Mesodermal cell (in vitro differentiated cells): ENCODE results near the gene UGT1A9.

ENCODE experiments used
- H3K27ac ChIP-seq: 2 replicates; pipeline ENCODE4 v1.7.0; 2013; ENCODE audit warnings: mild to moderate bottlenecking, low read depth, low read length, moderate library complexity; ENCODE audit not compliant: severe bottlenecking
- H3K36me3 ChIP-seq: 2 replicates; pipeline ENCODE4 v1.7.1; 2013; ENCODE audit warnings: mild to moderate bottlenecking, low read length, moderate library complexity; ENCODE audit not compliant: control insufficient read depth, insufficient read depth
- H3K4me1 ChIP-seq: one replicate; pipeline ENCODE4 v1.7.1; 2013; ENCODE audit warnings: mild to moderate bottlenecking, low read length; ENCODE audit not compliant: insufficient read depth, control insufficient read depth, poor library complexity, severe bottlenecking
- H3K4me3 ChIP-seq: 2 replicates; pipeline ENCODE4 v1.7.0; 2013; ENCODE audit warnings: low read length, control low read depth, mild to moderate bottlenecking; ENCODE audit not compliant: insufficient read depth, poor library complexity, severe bottlenecking; ENCODE audit errors: extremely low read depth
- H3K9me3 ChIP-seq: 2 replicates; pipeline ENCODE4 v1.7.1; 2013; ENCODE audit warnings: mild to moderate bottlenecking, low read length, moderate library complexity; ENCODE audit not compliant: control insufficient read depth
- WGBS, 2 experiments: methylation state at CpG; one replicate each; pipeline ENCODE4 v1.1.5; 2013; ENCODE audit warnings: missing lambda C conversion rate in 2 of 2; ENCODE audit not compliant: insufficient coverage in 2 of 2; 5-methylcytosine and 5-hydroxymethylcytosine counted together

UGT1A9 gene

GRCh38 chr2:233807966-233808935 is 136.6 kb downstream of the UGT1A9 start:
- Histone ChIP-seq H3K36me3 (no peaks in the 10 kb centered on the region), H3K9me3 (no peaks in the 10 kb centered on the region), H3K4me1 (no peaks in the 10 kb centered on the region), H3K27ac (no peak overlapping the region), H3K4me3 (no peak overlapping the region)
- WGBS, 2 experiments: 80 to 91% methylated on average over 6 of the region's 10 CpGs

- H3K4me3 ChIP-seq: no peak overlapping the region
- H3K36me3 ChIP-seq: no peaks in the 10 kb centered on the region
- 80 to 83% methylated on average over 5 to 6 of the region's 6 CpGs for WGBS, 2 experiments
Measured at GRCh38 chr2:233810385-233810784, 138.7 kb downstream of the UGT1A9 start.

GRCh38 chr2:233811087-233811486 is 139.4 kb downstream of the UGT1A9 start:
- 77 to 92% methylated on average over 2 of the region's 4 CpGs for WGBS, 2 experiments
- Histone ChIP-seq H3K36me3 (no peaks in the 10 kb centered on the region), H3K4me1 (no peaks in the 10 kb centered on the region), H3K27ac (no peak overlapping the region), H3K4me3 (no peak overlapping the region), H3K9me3 (no peaks in the 10 kb centered on the region)

More at GRCh38 chr2:233810385-233810784, 138.7 kb downstream of the UGT1A9 start:
- Histone ChIP-seq H3K9me3 (no peaks in the 10 kb centered on the region), H3K27ac (no peak overlapping the region), H3K4me1 (no peaks in the 10 kb centered on the region)

DNA sequence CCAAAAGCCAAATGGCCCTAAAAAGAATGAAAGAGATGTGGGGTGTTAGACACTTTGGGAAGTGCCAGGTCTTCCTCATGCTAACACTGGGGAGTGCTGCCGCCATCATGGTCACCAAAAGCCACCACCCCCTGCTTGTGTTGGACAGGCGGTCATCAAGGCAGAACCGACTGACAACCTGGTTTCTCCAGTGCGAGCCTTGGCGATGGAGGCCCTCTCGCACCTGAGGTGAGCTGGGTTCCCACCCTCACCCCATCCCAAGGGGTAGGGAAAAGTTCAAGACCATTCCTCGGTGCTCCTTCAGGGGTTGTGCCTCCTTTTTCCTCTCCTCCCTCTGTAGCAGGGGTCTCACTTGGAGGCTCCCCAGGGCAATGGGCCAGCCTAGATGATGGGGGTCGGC is 140.0 kb downstream of the UGT1A9 start:
- 92 to 95% methylated on average over 2 to 4 of the region's 8 CpGs for WGBS, 2 experiments
- no peak overlapping the region for H3K4me3 ChIP-seq
- H3K27ac ChIP-seq: no peak overlapping the region
- no peaks in the 10 kb centered on the region for H3K36me3 ChIP-seq
- H3K4me1 ChIP-seq: no peaks in the 10 kb centered on the region
- no peaks in the 10 kb centered on the region for H3K9me3 ChIP-seq

DNA sequence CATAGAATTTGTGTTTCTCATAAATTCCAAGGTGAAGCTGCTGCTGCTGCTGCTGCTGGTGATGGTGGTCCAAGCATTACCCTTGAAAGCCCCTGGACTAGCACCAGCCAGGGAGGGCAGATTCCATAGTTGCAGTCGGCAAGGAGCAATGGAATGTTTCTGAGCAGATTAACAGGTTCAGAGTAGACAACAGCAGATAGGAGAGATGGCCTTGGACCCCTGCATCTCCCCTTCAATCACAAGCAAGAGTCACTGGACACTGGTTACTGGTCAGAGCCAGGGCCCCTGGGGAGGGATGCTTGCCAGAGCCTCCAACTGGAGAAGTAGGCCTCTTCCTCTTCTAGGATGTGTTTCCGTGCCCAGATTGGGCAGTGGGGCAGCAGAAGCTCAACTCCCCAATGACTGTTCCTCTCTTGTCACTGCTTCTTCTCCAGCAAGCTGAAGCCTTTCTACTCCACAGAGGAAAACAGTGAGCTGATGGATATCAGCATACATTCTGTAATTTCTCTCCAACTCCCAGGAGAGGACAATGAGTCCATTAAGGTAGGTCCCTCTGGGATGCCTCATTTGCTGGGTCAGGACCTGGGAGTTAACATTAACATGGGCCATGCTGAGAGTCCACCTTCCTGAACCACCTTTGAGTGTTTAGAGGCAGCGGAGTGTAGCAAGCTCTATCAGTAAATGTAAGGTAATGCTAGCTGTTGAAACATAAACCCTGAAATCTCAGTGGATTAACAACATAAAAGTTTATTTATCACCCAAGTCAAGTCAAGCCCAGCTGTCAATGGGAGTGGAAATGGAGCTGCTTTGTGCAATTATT is 141.7 kb downstream of the UGT1A9 start:
- Histone ChIP-seq H3K4me3 (no peak overlapping the region), H3K36me3 (no peaks in the 10 kb centered on the region), H3K27ac (no peak overlapping the region), H3K4me1 (no peaks in the 10 kb centered on the region), H3K9me3 (no peaks in the 10 kb centered on the region)
- WGBS, 2 experiments: 78 to 93% methylated on average over 2 of the region's 3 CpGs

- Histone ChIP-seq H3K4me3 (no peak overlapping the region), H3K36me3 (no peaks in the 10 kb centered on the region), H3K27ac (no peak overlapping the region), H3K9me3 (no peaks in the 10 kb centered on the region), H3K4me1 (no peaks in the 10 kb centered on the region)
- WGBS, 2 experiments: 79 to 100% methylated on average over 1 to 2 of the region's 2 CpGs
Measured at GRCh38 chr2:233814056-233814835, 142.5 kb downstream of the UGT1A9 start.

- WGBS, 2 experiments: 100% methylated on average over 1 of the region's 6 CpGs; no CpG with 5 or more reads in 1 of the 2 experiments
- H3K27ac ChIP-seq: no peak overlapping the region
- H3K4me1 ChIP-seq: no peaks in the 10 kb centered on the region
- no peaks in the 10 kb centered on the region for H3K9me3 ChIP-seq
- no peaks in the 10 kb centered on the region for H3K36me3 ChIP-seq
- no peak overlapping the region for H3K4me3 ChIP-seq
Measured at GRCh38 chr2:233815861-233816260, 144.2 kb downstream of the UGT1A9 start.

DNA sequence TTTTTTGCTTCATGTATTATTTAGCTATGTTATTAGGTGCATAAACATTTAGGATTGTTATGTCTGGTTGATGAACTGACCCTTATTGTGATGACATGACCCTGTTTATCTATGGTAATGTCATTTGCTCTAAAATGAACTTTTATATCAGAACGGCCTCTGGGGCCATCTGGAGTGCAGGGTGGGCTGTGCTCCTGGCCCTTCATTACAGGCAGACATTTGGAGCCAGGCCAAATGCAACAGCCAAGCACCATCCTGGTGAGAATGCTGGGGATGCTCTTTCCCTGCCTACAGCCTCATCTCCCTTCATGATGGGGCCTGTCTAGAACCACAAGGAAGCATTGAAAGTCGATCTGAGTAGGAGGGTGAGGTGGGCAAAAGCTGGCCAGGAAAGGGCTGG is 144.6 kb downstream of the UGT1A9 start:
- WGBS, 2 experiments: 86 to 88% methylated on average over 1 of the region's 2 CpGs
- Histone ChIP-seq H3K4me3 (no peak overlapping the region), H3K4me1 (no peaks in the 10 kb centered on the region), H3K27ac (no peak overlapping the region), H3K36me3 (no peaks in the 10 kb centered on the region), H3K9me3 (no peaks in the 10 kb centered on the region)

- no peaks in the 10 kb centered on the region for H3K9me3 ChIP-seq
- H3K4me1 ChIP-seq: no peaks in the 10 kb centered on the region
- no peak overlapping the region for H3K4me3 ChIP-seq
- no peak overlapping the region for H3K27ac ChIP-seq
- 100% methylated on average over 3 of the region's 4 CpGs; no CpG with 5 or more reads in 1 of the 2 experiments for WGBS, 2 experiments
- H3K36me3 ChIP-seq: no peaks in the 10 kb centered on the region
Measured at GRCh38 chr2:233816771-233817170, 145.1 kb downstream of the UGT1A9 start.

DNA sequence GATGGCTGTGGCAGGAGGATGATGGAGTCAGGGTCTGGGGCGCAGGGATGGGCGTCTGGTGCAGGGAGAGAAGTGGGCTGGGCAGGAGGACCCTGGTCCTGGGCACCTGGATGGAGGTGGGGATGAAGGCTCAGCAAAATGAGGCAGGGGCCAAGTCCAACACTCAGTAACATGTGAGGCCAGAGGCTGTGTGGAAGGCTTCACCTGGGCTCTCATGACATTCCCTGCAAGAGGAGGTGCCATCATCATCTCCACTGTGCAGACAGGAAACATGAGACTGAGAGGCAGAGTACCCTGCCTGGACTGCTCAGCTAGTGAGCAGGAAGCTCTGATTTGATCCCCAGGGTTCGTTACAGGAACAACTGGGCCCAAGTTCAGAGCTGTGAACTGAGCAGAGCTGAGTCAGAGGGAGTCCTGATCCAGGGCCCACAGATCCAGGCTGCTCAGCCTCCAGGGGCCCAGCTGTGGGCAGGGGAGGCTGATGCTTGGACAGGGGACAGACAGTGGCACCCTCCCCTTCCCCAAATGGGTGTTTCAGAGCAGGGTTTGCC is 145.7 kb downstream of the UGT1A9 start:
- Histone ChIP-seq H3K4me1 (no peaks in the 10 kb centered on the region), H3K27ac (no peak overlapping the region), H3K36me3 (no peaks in the 10 kb centered on the region), H3K9me3 (no peaks in the 10 kb centered on the region), H3K4me3 (no peak overlapping the region)
- 83 to 90% methylated on average over 3 of the region's 3 CpGs for WGBS, 2 experiments
